DOHH2 (cell line): Measurements from ENCODE around the gene PRR23E.

Experiments used
- EZH2phosphoT487 ChIP-seq: fragments of 200-600 bp; sonication (generic); IDR thresholded peaks from 2 replicates; pipeline ENCODE4 v1.6.1; 2017; ENCODE audit warnings: borderline replicate concordance, mild to moderate bottlenecking, antibody characterized with exemption, low read length, moderate library complexity, mixed read lengths
- TF ChIP-seq, protein P1 (sequence below): fragments of 200-600 bp; sonication (generic); IDR thresholded peaks from one replicate; pipeline ENCODE4 v1.5.1; 2014; ENCODE audit warnings: antibody characterized with exemption, mild to moderate bottlenecking, low read depth, low read length; ENCODE audit not compliant: poor library complexity, severe bottlenecking

DNA sequence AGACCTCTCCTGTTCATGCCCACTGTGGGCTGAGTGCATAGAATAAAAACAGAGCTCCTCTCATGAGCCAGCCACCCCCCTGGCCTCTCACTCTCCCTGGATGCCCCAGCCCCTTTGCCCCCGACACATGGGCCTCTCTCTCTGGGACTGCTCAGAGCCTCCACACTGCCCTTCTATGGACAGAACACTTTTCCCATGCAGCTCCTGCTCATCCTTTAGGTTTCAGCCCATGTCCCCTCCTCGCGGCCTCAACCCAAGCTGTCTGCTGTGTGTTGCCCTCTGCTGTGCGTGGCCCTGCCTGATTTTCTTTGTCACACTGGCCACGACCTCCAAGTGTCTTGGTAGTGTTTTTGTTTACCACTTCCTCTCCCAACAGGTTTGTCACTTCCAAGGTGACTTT is 20.7 kb upstream of the PRR23E start:
- TF ChIP-seq, protein P1, sequence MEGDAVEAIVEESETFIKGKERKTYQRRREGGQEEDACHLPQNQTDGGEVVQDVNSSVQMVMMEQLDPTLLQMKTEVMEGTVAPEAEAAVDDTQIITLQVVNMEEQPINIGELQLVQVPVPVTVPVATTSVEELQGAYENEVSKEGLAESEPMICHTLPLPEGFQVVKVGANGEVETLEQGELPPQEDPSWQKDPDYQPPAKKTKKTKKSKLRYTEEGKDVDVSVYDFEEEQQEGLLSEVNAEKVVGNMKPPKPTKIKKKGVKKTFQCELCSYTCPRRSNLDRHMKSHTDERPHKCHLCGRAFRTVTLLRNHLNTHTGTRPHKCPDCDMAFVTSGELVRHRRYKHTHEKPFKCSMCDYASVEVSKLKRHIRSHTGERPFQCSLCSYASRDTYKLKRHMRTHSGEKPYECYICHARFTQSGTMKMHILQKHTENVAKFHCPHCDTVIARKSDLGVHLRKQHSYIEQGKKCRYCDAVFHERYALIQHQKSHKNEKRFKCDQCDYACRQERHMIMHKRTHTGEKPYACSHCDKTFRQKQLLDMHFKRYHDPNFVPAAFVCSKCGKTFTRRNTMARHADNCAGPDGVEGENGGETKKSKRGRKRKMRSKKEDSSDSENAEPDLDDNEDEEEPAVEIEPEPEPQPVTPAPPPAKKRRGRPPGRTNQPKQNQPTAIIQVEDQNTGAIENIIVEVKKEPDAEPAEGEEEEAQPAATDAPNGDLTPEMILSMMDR: no peak
- no peak for TF ChIP-seq EZH2phosphoT487
